Transverse colon (tissue), 4 donors: ENCODE results near the gene SLC17A5.
"Not testable (repeated sequence)": the region's sequence is repeated elsewhere in the genome, so short reads cannot be mapped to it uniquely, and the experiment has no call there.

ENCODE experiments used
- CTCF ChIP-seq, 5 experiments: fragments of 200-600 bp in 3 of 5; fragments of 450-650 bp in 2 of 5; sonication (generic) in 3 of 5; IDR thresholded peaks; 1 replicate in 2 of 5; 2 replicates in 3 of 5; pipeline ENCODE4 v1.5.1; 2016 to 2017; ENCODE audit warnings: antibody characterized with exemption in 5 of 5, inconsistent platforms in 3 of 5, mild to moderate bottlenecking in 2 of 5, moderate library complexity in 1 of 5
- EP300 ChIP-seq: sonication (generic); formaldehyde crosslinking; IDR thresholded peaks from one replicate; pipeline ENCODE4 v1.6.1; 2017; ENCODE audit warnings: antibody characterized with exemption, low read depth
- POLR2A ChIP-seq: fragments of 450-650 bp; IDR thresholded peaks from one replicate; pipeline ENCODE4 v1.6.1; 2016; ENCODE audit warnings: antibody characterized with exemption, mild to moderate bottlenecking, moderate library complexity
- POLR2AphosphoS5 ChIP-seq, 3 donors: sonication (generic); formaldehyde crosslinking; IDR thresholded peaks; one replicate each; pipeline ENCODE4 v1.6.1; 2016; ENCODE audit warnings: antibody characterized with exemption in 3 of 3

GRCh38 chr6:73566486-73566871 is 87.3 kb downstream of the SLC17A5 start:
- TF ChIP-seq CTCF (IDR thresholded peaks at IDR 0.05); POLR2AphosphoS5 (IDR thresholded peaks at IDR 0.05); POLR2A; EP300: not testable (repeated sequence)
